HepG2 (cell line): ENCODE results near the gene NT5C1A. TPM values are rescaled to one million over a fixed set of nuclear protein-coding genes. Genes with fewer than 3 reads are reported as not detected.

Source experiments
- ATAC-seq: fragments of 200-7000 bp; cut with Tn5 transposase; 3 replicates; pipeline ENCODE4 v1.9.1; 2020; ENCODE audit warnings: mild to moderate bottlenecking, moderate library complexity
- BruUV-seq: library from RNA; stranded (reverse); fragments of 400-500 nt; replicated peaks from 2 replicates; lab custom pipeline; 2021; lab: Mats Ljungman, UMichigan
- CTCF ChIA-PET: fragments of 300-600 bp; formaldehyde crosslinking; extraction: SDS; loops from one replicate; lab custom pipeline; 2021; ENCODE audit warnings: low total read pairs, inconsistent platforms, low intra/inter-chr PET ratio; lab: Yijun Ruan, JAX
- POLR2A ChIA-PET: fragments of 350-600 bp; sonication (Branson Sonifier 250); formaldehyde crosslinking; loops from one replicate; lab custom pipeline; 2020; ENCODE audit warnings: antibody characterized with exemption, inconsistent platforms; lab: Yijun Ruan, JAX
- DNase-seq: peaks from one replicate; pipeline ENCODE4 v3.0.0-alpha.2; 2015; ENCODE audit warnings: low spot score
- FAIRE-seq: peaks from 3 replicates; lab custom pipeline; 2011; peaks lifted over from hg19 to GRCh38; lab: Jason Lieb, UNC
- H2AFZ ChIP-seq: one replicate; pipeline ENCODE4 v1.6.1; 2011; ENCODE audit warnings: low read length, inconsistent platforms
- H3K27ac ChIP-seq: fragments of 300-600 bp; 3 replicates; pipeline ENCODE4 v1.8.0; 2011; ENCODE audit warnings: mixed run types, mild to moderate bottlenecking, mixed read lengths, low read length, inconsistent platforms; ENCODE audit not compliant: insufficient read depth; ENCODE audit errors: extremely low read length
- H3K27me3 ChIP-seq, 2 experiments: fragments of 200-600 bp in 1 of 2; 2 replicates in 1 of 2; 3 replicates in 1 of 2; pipeline versions ENCODE4 v1.6.0 to v1.8.0; 2011; ENCODE audit warnings: low read length in 2 of 2, mild to moderate bottlenecking in 2 of 2, moderate library complexity in 2 of 2, inconsistent platforms in 1 of 2; ENCODE audit not compliant: insufficient read depth in 2 of 2, control insufficient read depth in 1 of 2
- H3K36me3 ChIP-seq, 2 experiments: fragments of 200-600 bp in 1 of 2; replicated peaks in 1 of 2; 2 replicates in 1 of 2; 3 replicates in 1 of 2; pipeline versions ENCODE4 v1.5.1 to v1.8.0; 2011; ENCODE audit warnings: low read length in 2 of 2, inconsistent platforms in 1 of 2; ENCODE audit not compliant: insufficient read depth in 2 of 2, control insufficient read depth in 1 of 2
- H3K4me1 ChIP-seq: 2 replicates; pipeline ENCODE4 v1.5.1; 2012; ENCODE audit warnings: low read length, inconsistent platforms; ENCODE audit not compliant: insufficient read depth
- H3K4me2 ChIP-seq: 2 replicates; pipeline ENCODE4 v1.6.0; 2011; ENCODE audit warnings: low read depth, low read length, inconsistent platforms
- H3K4me3 ChIP-seq, 3 experiments: fragments of 200-600 bp in 1 of 3; sonication (generic), shearing (Covaris generic) in 1 of 3; replicated peaks in 1 of 3; 2 replicates each; pipeline ENCODE4 v1.5.1; 2011 to 2016; ENCODE audit warnings: low read length in 3 of 3, inconsistent platforms in 2 of 3, low read depth in 2 of 3, mild to moderate bottlenecking in 2 of 3, control low read depth in 1 of 3, mixed read lengths in 1 of 3; ENCODE audit not compliant: insufficient read depth in 1 of 3
- H3K79me2 ChIP-seq: one replicate; pipeline ENCODE4 v1.6.1; 2011; ENCODE audit warnings: low read length, inconsistent platforms; ENCODE audit not compliant: insufficient read depth
- H3K9ac ChIP-seq: 2 replicates; pipeline ENCODE4 v1.6.0; 2011; ENCODE audit warnings: mild to moderate bottlenecking, low read depth, low read length, inconsistent platforms; ENCODE audit not compliant: insufficient read depth
- H3K9me3 ChIP-seq: 2 replicates; pipeline ENCODE4 v1.5.1; 2012; ENCODE audit warnings: mild to moderate bottlenecking, low read length
- H4K20me1 ChIP-seq: 2 replicates; pipeline ENCODE4 v1.6.0; 2011; ENCODE audit warnings: inconsistent platforms, mild to moderate bottlenecking, low read length, moderate library complexity; ENCODE audit not compliant: insufficient read depth
- CREB1 ChIP-seq, 2 experiments: fragments of 450-650 bp in 1 of 2; IDR thresholded peaks; 2 replicates each; pipeline ENCODE4 v1.6.1; 2016 to 2017; ENCODE audit warnings: control low read depth in 1 of 2, mild to moderate bottlenecking in 1 of 2, missing compliant biosample characterization in 1 of 2, missing genetic modification characterization in 1 of 2
- FOXK2 ChIP-seq: fragments of 450-650 bp; IDR thresholded peaks from 2 replicates; pipeline ENCODE4 v1.6.1; 2016
- RFX3 ChIP-seq: IDR thresholded peaks from 2 replicates; pipeline ENCODE4 v1.6.1; 2016; ENCODE audit warnings: missing biosample characterization, missing genetic modification reagents
- SSRP1 ChIP-seq: IDR thresholded peaks from 2 replicates; pipeline ENCODE4 v1.6.1; 2016; ENCODE audit warnings: control low read depth
- SUZ12 ChIP-seq: fragments of 150-350 bp; IDR thresholded peaks from 2 replicates; pipeline ENCODE4 v1.6.1; 2014; ENCODE audit warnings: low read depth, low read length
- YY1 ChIP-seq: IDR thresholded peaks from 2 replicates; pipeline ENCODE4 v1.6.1; 2011; ENCODE audit warnings: low read length, low read depth, moderate library complexity, mild to moderate bottlenecking; ENCODE audit not compliant: insufficient read depth, insufficient replicate concordance
- ZNF17 ChIP-seq: sonication (generic); formaldehyde crosslinking; IDR thresholded peaks from 2 replicates; pipeline ENCODE4 v1.5.0; 2020; ENCODE audit warnings: mild to moderate bottlenecking, missing genetic modification reagents
- ZNF362 ChIP-seq: sonication (generic); formaldehyde crosslinking; IDR thresholded peaks from 2 replicates; pipeline ENCODE4 v1.4.0; 2020; ENCODE audit warnings: missing genetic modification reagents, mild to moderate bottlenecking, borderline replicate concordance
- ZNF703 ChIP-seq: sonication (generic); formaldehyde crosslinking; IDR thresholded peaks from 2 replicates; pipeline ENCODE4 v1.5.1; 2020; ENCODE audit warnings: missing genetic modification reagents, mild to moderate bottlenecking, moderate library complexity, borderline replicate concordance
- ZNF788 ChIP-seq: sonication (generic); formaldehyde crosslinking; IDR thresholded peaks from 2 replicates; pipeline ENCODE4 v1.5.0; 2020; ENCODE audit warnings: mild to moderate bottlenecking, missing genetic modification reagents, borderline replicate concordance
- in situ Hi-C: cut with HindIII; loops from 2 replicates; pipeline ENCODE4 v1.10.0; 2017; ENCODE audit warnings: low pct_unique_long_range_greater_than_20kb; ENCODE audit not compliant: extremely low pct_ligation_motif_present
- intact Hi-C: fragments of 100-400 bp; cut with micrococcal nuclease; formaldehyde crosslinking; loops from one replicate; pipeline ENCODE4 v1.10.0; 2022; ENCODE audit not compliant: unreplicated experiment
- polyA plus RNA-seq, 8 experiments: library from polyadenylated mRNA; depleted of rRNA in 3 of 8; stranded (reverse) in 7 of 8; unstranded in 1 of 8; fragments of >200 nt; fragmentation: Illumina TruSeq in 4 of 8; extraction: Trizol in 4 of 8; gene quantifications; 2 replicates each; pipeline versions ENCODE4 v1.2.1 to v1.2.3, GENCODE V29; 2011 to 2016; ENCODE audit warnings: low read depth in 4 of 8, missing spikeins in 1 of 8, mixed read lengths in 1 of 8; ENCODE audit not compliant: insufficient read depth in 1 of 8
- total RNA-seq, 5 experiments: library from RNA; depleted of rRNA; stranded (reverse); fragments of >200 nt; fragmentation: Illumina TruSeq; extraction: Trizol; gene quantifications; 2 replicates each; pipeline ENCODE4 v1.2.3, GENCODE V29; 2016; ENCODE audit warnings: low read depth in 1 of 5
- TF ChIP-seq, protein P1 (sequence below): sonication (generic); formaldehyde crosslinking; IDR thresholded peaks from 2 replicates; pipeline ENCODE4 v1.4.0; 2020; ENCODE audit warnings: missing genetic modification reagents
- TF ChIP-seq, protein P2 (sequence below): sonication (generic); formaldehyde crosslinking; IDR thresholded peaks from 2 replicates; pipeline ENCODE4 v1.8.0; 2022; ENCODE audit warnings: mild to moderate bottlenecking, missing genetic modification reagents

The NT5C1A gene
- total and polyA plus RNA-seq, 2 of the 13 experiments (the other 11 are each of a cell fraction or from before 2014, with no cell fraction given) = not detected

GRCh38 chr1:39721664-39722063 is 49.8 kb upstream of the NT5C1A start:
- no peak for ATAC-seq

More at GRCh38 chr1:39721664-39722063, 49.8 kb upstream of the NT5C1A start:
- no peak for FAIRE-seq
- H3K4me3 ChIP-seq = no peak overlapping the region
- H3K27me3 ChIP-seq = peaks cover 0 to 7% of the 10 kb centered on the region in 2 experiments; a peak in 1 of 5 replicates
- H3K9ac ChIP-seq = no peak overlapping the region
- TF ChIP-seq ZNF362 (CRISPR knock-in tag) (no peak), CREB1 (IDR thresholded peaks at IDR 0.05) (no peak), CREB1 (CRISPR knock-in tag; IDR thresholded peaks at IDR 0.05) (no peak), YY1 (no peak), ZNF17 (CRISPR knock-in tag) (no peak), FOXK2 (no peak), ZNF788 (no peak), SUZ12 (no peak), RFX3 (CRISPR knock-in tag) (no peak), SSRP1 (CRISPR knock-in tag) (no peak), ZNF703 (CRISPR knock-in tag) (no peak)
- TF ChIP-seq, protein P1, sequence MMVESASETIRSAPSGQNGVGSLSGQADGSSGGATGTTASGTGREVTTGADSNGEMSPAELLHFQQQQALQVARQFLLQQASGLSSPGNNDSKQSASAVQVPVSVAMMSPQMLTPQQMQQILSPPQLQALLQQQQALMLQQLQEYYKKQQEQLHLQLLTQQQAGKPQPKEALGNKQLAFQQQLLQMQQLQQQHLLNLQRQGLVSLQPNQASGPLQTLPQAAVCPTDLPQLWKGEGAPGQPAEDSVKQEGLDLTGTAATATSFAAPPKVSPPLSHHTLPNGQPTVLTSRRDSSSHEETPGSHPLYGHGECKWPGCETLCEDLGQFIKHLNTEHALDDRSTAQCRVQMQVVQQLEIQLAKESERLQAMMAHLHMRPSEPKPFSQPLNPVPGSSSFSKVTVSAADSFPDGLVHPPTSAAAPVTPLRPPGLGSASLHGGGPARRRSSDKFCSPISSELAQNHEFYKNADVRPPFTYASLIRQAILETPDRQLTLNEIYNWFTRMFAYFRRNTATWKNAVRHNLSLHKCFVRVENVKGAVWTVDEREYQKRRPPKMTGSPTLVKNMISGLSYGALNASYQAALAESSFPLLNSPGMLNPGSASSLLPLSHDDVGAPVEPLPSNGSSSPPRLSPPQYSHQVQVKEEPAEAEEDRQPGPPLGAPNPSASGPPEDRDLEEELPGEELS (CRISPR knock-in tag) = no peak
- TF ChIP-seq, protein P2, sequence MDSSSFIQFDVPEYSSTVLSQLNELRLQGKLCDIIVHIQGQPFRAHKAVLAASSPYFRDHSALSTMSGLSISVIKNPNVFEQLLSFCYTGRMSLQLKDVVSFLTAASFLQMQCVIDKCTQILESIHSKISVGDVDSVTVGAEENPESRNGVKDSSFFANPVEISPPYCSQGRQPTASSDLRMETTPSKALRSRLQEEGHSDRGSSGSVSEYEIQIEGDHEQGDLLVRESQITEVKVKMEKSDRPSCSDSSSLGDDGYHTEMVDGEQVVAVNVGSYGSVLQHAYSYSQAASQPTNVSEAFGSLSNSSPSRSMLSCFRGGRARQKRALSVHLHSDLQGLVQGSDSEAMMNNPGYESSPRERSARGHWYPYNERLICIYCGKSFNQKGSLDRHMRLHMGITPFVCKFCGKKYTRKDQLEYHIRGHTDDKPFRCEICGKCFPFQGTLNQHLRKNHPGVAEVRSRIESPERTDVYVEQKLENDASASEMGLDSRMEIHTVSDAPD = no peak
- intact Hi-C loops = loop anchor here (5.0 kb wide), 1 partner anchor 49 kb away; the partner anchor contains the start of gene NT5C1A
- POLR2A ChIA-PET = no interaction called here
- CTCF ChIA-PET = no interaction called here
- no peaks in the 10 kb centered on the region for H4K20me1 ChIP-seq
- H3K36me3 ChIP-seq = no peaks in the 10 kb centered on the region
- no peaks in the 10 kb centered on the region for H3K4me1 ChIP-seq
- no peaks in the 10 kb centered on the region for H3K9me3 ChIP-seq
- no peak overlapping the region for H2AFZ ChIP-seq
- in situ Hi-C loops = loop anchor here (10.0 kb wide), 1 partner anchor 117 kb away; no protein-coding TSS in a partner anchor
- no peak overlapping the region for H3K4me2 ChIP-seq
- no peak for DNase-seq
- H3K27ac ChIP-seq = no peak overlapping the region
- H3K79me2 ChIP-seq = no peaks in the 10 kb centered on the region
- BruUV-seq = no TSS peak
